ENCODE results near the gene EMB.
"Not testable (repeated sequence)": the region's sequence is repeated elsewhere in the genome, so short reads cannot be mapped to it uniquely, and the experiment has no call there.

The EMB gene

DNA sequence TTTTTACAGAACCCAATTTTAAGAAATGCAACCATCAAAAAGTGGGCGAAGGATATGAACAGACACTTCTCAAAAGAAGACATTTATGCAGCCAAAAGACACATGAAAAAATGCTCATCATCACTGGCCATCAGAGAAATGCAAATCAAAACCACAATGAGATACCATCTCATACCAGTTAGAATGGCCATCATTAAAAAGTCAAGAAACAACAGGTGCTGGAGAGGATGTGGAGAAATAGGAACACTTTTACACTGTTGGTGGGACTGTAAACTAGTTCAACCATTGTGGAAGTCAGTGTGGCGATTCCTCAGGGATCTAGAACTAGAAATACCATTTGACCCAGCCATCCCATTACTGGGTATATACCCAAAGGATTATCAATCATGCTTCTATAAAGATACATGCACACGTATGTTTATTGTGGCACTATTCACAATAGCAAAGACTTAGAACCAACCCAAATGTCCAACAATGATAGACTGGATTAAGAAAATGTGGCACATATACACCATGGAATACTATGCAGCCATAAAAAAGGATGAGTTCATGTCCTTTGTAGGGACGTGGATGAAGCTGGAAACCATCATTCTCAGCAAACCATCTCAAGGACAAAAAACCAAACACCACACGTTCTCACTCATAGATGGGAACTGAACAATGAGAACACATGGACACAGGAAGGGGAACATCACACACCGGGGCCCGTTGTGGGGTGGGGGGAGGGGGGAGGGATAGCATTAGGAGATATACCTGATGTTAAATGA lies 19.7 kb downstream of the EMB start:
- DNase-seq = not testable (repeated sequence)

DNA sequence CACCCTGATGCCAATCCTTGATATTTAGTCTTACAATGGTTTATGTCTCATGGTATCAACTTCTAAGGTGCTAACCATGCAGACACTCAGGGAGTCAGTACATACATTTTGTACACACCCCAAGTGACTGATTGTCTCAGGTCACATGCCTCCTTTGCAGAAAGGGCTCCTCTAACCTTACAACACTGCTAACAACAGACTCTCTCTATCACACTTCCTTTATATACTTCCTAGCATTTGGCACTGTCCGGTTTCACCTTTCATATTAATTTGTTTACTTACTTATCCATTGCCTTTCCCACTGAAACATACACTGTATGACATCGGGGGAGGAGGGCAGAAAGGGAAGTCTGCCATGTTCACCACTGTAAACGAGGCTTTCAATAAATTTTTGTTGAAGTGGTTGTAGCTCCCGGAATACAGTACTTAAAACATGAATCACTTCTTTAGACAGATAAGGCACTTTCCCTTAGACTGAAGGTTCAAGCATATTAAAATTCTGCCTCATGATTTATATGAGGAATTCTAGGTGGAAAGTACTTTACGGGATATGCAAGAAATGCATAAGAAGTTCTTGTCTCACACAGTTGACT lies 20.6 kb downstream of the EMB start:
- no peak for DNase-seq

DNA sequence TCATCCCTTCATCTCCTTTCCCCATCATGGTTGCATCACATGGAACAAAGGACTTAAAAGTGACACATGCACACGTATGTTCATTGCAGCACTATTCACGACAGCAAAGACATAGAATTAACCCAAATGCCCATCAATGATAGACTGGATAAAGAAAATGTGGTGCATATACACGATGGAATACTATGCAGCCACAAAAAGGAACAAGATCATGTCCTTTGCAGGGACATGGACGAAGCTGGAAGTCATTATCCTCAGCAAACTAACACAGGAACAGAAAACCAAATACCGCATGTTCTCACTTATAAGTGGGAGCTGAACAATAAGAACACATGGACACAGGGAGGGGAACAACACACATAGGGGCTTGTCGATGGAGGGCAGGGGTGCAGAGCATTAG lies 21.4 kb downstream of the EMB start:
- DNase-seq = not testable (repeated sequence)

DNA sequence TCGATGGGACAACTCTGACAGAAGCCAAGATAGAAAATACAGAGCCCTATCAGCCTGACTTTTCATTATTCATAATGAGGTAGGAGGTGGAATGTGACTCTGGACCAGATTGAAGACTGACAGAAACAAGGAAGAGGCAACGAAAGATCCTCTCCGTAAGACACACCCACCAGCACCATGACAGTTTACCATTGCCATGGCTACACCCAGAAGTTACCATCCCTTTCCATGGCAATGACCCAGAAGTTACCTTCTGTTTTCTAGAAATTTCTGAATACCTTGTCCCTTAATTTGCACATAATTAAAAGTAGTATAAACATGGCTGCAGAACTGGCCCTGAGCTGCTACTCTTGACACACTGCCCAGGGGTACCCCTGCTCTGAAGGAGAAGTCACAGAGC lies 24.5 kb downstream of the EMB start:
- DNase-seq = not testable (repeated sequence)

DNA sequence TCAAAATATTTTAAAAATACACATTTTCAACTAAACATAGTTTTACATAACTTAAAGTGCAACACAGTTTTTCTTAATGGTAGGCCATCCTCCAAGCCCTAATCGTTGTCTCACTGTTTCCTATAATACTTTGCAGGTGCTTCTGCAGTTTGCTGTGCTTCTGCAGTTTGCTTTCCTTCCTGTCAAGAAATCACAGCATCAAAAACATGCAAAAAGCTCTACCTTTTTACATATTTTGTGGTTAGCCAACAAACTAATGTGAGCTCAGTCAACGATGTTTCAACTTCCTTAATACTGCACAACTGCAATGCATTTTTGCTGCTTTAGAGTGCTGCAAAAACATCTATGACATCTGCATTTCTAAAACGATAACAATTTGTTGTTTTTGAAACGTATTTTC lies 25.2 kb downstream of the EMB start:
- no peak for DNase-seq

DNA sequence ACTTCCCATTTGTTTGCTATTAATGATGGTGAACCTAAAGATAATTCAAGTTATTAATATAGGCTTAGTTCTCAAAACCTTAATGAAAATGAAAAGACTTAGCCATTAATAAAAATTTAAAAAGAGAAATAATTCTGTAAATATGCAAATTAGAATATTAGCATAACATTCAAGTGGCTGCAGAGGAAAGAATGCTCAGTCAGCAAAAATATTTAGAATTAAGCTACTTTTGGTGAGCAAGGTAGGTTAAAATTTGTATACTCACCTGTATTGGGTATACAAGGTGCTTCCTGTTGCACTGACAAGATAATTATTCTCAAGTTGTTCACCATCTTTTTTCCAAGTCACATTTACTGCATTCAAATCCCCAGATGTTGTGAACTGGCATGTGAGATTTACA lies 30.2 kb downstream of the EMB start:
- not testable (repeated sequence) for DNase-seq

DNA sequence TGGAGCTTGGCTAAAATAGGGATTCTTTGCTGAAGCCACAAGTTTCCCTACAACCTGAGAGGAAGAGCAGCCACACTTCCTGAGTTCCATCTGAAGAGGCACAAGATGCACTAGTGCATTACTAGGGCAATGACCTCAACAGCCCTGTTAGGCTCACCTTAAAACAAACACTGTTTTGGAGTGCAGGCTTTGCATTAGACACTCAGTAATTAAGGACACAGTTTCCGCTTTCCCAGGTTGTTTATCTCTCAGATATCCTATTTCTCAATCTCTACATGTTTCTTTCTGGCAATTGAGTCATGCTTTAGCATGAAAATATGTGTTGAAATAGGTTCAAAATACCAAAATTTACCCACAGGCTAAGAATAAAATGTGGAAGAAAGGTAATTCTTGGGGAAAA lies 34.2 kb downstream of the EMB start:
- no peak for DNase-seq

DNA sequence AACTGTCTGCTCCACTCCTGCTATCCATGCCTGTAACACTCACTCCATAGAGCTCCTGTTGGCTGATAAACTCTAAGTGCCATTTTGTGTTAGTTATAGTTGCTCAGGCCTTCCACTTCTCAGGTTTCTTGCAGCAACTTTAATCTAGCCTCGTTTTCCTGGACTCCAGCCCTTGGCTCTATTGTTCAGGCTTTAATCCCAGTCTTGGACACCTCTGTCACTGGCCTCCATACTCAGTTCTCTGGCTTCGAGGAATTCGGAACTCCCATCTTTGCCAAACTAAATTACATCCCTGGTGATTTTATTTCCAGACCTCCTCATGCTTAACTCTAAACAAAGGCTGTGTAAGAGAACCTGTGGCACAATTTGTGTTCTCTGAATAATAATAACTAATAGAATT lies 39.8 kb downstream of the EMB start:
- DNase-seq = no peak

DNA sequence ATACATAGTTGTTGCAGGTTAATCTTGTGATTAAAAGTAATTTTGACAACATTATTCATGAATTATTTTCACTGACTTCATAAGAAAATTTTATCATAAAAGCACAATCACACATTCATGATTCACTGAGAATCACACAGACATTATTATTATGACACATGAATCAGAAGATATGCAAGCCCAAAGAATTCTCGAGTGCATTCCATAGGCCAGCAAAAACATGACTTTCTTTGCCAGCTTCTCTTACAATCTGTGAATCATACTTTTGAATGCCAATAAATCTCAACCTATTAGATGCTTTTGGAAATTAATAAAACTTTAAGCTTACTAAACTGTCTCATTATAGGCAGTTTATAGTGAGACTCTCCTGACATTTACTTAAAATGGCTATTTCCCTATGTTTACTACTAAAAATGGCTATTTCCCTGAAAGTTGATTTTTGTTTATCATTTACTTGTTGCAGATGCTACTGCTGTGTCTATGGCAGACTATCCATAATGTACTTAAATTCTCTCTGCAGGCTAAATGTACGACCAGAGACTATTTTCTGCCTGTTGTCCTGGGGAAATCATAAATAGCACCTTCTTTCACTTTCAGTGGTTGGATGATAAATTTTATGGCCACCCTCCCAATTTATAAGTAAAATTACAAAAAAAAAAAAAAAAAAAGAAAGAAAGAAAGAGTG lies 47.0 kb downstream of the EMB start:
- DNase-seq = not testable (repeated sequence)

DNA sequence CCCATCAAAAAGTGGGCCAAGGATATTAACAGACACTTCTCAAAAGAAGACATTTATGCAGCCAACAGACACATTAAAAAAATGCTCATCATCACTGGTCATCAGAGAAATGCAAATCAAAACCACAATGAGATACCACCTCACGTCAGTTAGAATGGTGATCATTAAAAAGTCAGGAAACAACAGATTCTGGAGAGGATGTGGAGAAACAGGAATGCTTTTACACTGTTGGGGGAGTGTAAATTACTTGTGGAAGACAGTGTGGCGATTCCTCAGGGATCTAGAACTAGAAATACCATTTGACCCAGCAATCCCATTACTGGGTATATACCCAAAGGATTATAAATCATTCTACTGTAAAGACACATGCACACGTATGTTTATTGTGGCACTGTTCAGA lies 48.8 kb downstream of the EMB start:
- not testable (repeated sequence) for DNase-seq

DNA sequence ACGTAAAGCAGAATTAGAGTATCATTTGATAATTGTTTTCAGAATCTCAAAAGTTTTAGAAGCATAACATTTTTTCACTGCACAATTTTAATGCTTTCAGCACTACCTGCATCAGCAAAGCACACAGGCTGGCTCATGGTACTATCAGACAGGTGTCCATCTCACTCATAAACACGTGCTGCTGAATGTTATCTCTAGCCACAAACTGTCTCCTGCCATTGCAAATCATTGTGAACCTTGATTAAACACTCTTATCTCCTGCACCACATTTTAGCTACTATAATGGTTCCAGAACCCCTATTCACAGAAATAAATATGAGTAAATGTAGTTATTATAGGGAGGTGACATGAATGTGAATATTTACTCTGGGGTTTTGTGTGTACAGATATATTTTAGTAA lies 56.7 kb downstream of the EMB start:
- not testable (repeated sequence) for DNase-seq

DNA sequence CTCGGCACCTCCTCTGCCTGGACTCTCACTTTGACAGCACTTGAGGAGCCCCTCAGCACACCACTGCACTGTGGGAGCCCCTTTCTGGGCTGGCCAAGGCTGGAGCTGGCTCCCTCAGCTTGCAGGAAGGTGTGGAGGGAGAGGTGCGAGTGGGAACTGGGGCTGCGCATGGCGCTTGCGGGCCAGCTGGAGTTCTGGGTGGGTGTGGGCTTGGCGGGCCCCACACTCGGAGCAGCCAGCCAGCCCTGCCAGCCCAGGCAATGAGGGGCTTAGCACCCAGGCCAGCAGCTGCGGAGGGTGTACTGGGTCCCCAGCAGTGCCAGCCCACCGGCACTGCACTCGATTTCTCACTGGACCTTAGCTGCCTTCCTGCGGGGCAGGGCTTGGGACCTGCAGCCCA lies 64.4 kb downstream of the EMB start:
- DNase-seq = not testable (repeated sequence)

DNA sequence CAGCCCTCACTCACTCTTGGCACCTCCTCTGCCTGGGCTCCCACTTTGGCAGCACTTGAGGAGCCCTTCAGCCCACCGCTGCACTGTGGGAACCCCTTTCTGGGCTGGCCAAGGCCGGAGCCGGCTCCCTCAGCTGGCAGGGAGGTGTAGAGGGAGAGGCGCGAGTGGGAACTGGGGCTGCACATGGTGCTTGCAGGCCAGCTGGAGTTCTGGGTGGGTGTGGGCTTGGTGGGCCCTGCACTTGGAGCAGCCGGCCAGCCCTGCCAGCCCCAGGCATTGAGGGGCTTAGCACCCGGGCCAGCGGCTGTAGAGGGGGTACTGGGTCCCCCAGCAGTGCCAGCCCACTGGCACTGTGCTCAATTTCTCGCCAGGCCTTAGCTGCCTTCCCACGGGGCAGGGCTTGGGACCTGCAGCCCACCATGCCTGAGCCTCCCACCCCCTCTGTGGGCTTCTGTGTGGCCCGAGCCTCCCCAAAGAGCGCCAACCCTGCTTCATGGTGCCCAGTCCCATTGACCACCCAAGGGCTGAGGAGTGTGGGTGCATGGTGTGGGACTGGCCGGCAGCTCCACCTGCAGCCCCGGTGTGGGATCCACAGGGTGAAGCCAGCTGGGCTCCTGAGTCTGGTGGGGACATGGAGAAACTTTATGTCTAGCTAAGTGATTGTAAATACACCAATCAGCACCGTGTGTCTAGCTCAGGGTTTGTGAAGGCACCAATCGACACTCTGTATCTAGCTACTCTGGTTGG lies 71.6 kb downstream of the EMB start:
- not testable (repeated sequence) for DNase-seq

DNA sequence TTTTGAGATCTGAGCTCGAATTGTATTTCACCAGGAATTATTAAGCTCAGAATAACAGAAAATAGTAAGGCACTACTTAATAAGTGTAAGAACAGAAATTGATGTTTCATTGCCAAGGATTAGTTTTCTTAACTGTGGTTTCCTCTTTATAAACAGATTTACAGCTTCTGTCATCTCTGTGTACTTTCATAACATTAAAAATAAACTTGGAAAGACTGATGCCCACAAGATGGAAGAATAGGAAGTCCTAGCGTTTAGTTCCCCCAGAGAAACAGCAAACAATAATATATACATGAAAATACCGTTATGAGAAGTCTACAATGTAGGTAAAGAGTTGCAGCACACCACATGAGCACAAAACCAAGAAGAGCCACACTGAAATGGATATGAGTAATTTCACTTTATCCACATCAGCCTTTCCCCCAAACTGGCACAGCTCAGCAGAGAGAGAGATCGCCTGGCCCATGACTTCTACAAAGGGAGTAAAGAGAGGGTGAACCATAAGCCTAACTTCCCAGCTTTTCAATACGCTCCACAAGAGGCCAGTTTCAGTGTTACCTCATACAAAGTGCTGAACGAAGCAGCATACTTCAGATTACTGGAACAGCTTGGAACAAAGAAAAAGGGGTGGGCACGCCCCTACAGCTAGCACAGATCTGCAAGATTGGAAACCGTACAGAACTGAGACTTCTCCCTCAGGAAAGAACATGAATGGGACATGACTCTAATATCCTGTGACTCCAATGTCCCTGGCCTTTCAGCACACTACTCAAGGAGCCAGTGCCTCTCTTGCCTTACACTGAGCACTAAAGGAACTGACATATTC lies 75.4 kb downstream of the EMB start:
- no peak for DNase-seq

DNA sequence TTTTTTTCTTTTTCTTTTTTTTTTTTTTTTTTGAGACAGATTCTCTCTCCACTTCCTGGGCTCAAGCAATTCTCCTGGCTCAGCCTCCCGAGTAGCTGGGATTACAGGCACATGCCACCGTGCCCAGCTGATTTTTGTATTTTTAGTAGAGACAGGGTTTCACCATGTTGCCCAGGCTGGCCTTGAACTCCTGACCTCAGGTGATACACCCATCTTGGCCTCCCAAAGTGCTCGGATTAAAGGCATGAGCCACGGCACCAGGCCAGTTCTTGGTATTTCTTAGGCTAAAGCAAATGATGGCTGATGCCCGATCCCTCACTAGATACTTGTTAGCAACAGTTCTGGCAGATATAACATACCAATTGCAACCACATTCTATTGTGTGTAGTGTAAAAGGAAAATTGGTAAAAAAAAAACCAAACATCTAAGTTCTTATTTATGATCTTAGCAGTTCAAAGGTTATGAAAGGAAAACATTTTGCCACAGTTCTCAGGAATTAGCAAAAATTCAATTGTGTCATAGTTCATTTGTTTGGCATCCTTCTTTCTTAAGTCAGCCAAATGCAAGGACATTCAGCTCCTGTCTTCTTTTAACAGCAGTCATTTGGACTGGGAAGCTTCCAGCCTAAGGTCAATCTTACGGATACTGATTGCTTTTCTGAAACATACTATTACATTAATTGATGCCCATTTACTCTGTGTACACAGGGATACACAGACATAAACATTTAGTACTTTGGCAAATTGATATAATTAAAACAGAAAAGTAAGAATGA lies 76.4 kb downstream of the EMB start:
- not testable (repeated sequence) for DNase-seq

DNA sequence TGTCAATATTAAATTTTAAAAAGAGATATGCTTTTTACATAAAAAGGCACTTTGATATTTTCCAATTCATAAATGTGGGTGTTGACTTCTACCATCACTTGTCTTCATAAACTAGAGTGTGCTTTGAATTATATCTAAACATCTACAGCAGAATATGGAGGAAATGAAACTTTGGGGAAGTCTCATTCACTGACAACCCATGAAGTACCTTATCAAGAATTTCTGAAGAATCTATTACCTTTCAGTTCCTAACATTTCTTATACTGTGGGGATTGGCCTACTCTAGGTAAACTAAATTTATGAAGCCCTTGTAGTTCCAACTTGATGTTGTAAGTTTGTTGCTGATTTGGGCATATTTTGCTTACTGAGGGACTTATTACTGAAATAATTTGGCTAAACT lies 81.9 kb downstream of the EMB start:
- no peak for DNase-seq

DNA sequence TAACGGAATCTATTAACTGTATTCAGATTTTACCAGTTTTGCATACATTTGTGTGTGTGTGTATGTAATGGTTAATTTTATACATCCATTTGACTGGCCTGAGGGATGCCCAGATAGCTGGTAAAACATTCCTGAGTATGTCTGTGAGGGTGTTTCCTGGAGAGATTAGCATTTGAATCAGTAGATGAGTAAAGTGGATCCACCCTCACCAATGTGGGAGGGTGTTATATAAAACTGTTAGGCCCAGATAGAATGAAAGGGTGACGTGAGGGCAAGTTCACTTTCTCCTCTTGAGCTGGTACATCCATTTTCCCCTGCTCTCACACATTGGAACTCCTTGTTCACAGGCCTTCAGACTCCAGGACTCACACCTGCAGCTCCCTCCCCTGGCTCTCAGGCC lies 88.7 kb downstream of the EMB start:
- no peak for DNase-seq
